HG03159 (cell line): ENCODE data around the gene EPN3.

Experiments
- ATAC-seq: cut with Tn5 transposase; IDR thresholded peaks from one replicate; pipeline ENCODE4 v1.9.1; 2021; ENCODE audit warnings: mild to moderate bottlenecking, moderate library complexity; ENCODE audit not compliant: unreplicated experiment

EPN3 gene

DNA sequence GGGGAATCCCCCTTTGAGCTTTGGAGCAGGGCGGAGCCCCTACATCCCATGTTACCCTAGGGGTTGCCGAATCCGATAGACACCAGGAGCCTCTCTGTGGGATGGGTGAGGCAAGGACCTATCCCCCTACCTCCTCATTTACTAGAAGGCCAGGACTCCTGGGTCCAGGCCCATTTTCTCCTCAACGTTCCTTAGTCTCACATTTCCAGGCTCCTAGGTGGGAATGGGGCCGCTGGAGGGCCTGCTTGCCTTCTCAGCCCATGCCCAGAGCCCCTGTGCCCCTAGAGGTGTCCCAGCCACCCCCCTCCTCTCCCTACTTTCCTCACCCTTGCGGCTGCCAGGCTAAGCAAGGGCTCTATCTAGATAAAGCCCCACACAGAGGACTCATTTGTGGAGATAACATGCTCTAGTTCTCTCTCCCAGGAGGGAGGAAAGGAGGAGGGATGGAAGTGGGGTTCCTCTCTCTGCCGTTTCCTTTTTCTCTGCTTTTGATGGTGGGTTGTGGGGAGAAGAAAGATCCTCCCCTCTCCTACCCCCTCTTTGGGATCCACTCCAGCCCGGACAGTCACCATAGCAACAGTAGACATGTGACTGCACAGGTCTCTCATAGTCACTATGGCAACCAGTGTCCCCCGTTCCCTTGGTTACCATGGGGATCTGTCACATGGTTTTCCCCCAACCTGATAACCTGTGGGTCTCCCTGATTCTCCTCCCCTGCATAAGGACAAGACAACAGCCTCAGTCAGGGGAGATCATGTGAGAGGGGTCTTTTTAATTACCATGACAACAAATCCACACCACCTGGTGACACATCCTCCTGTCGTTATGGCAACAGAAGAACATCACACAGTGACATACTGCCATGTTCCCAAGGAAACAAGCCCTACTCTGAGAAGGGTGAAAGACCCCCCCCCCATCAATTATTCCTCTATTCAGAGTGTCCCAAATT, 33.1 kb downstream of the EPN3 start:
- ATAC-seq: no peak

- ATAC-seq: no peak
Measured at GRCh38 chr17:50566886-50567285, 34.4 kb downstream of the EPN3 start.

- no peak for ATAC-seq
Measured at GRCh38 chr17:50568659-50569058, 36.1 kb downstream of the EPN3 start.

DNA sequence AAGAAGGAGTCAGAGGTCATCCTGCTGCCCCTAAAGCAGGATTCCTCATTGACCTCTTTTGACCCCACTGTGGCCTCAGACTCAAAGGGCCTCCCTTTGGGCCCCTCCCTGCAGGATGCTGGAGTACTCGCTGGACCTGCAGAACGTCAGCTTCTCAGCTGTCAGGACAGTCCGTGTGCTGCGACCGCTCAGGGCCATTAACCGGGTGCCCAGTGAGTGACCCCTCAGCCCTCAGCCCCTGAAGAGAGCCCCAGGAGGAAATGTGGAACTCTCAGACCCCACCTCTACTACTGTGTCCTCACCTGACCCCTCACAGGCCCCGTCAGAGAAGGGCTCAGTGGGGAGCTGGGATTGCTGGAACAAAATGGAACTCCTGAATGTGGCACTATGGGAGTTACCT, 37.1 kb downstream of the EPN3 start:
- no peak for ATAC-seq

- ATAC-seq: no peak
Measured at GRCh38 chr17:50570032-50570431, 37.5 kb downstream of the EPN3 start.

- no peak for ATAC-seq
Measured at GRCh38 chr17:50570528-50570927, 38.0 kb downstream of the EPN3 start.

DNA sequence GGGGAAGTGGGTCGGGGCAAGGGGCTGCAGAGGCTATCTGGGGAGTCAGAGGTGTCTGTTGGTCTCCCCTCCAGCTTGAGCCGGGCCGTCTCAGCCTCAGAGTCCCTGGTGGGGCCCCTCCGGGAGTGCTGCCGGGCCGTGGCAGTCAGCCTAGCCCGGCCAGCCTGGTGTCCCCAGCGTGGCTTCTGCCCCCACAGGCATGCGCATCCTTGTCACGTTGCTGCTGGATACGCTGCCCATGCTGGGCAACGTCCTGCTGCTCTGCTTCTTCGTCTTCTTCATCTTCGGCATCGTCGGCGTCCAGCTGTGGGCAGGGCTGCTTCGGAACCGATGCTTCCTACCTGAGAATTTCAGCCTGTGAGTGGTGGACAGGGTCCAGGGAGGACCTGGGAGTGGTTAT, 39.1 kb downstream of the EPN3 start:
- no peak for ATAC-seq

- ATAC-seq: no peak
Measured at GRCh38 chr17:50572541-50572940, 40.0 kb downstream of the EPN3 start.

GRCh38 chr17:50573866-50574611, 41.5 kb downstream of the EPN3 start:
- no peak for ATAC-seq

GRCh38 chr17:50575581-50576210, 43.2 kb downstream of the EPN3 start:
- no peak for ATAC-seq

DNA sequence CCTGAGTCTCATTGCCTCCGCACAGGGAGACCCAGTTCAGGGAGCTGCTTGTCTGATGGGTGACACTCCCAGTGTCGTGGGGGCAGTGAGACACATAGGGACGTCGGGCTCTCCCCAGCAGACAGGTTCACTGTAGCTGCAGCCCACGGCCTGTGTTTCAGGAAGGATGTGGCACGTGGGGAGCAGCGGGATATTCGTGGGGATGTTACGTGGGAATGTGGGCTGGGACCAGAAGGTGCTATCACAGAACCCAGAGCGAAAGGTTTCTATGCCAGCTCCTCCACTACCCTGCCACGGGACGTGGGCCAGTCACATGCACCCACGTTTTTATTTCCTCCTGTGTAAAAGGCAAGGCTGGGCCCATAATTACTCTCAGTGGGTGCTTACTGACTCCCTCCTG, 44.3 kb downstream of the EPN3 start:
- no peak for ATAC-seq

DNA sequence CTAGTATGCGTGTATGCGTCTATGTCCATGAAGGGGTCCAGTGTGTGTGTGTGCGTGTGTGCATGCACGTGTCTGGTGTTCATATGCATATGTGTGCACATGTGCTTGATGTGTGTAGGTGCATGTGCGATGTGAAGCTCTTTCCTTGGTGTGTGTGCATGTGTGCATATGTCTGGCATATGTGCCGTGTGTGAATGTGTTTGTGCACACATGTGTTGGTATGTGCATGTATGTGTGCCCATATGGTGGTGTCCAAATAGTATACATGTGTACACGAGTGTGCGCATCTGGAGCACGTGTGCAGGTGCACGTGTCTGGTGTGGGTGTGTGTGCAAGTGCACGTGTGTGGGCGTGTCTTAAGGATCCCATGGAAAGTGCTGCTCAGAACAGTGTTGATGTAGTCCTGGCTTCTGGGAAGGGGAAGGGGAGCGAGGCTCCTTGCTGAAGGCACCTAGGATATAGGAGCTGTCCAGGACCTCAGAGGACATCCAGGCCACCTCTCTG, 45.0 kb downstream of the EPN3 start:
- ATAC-seq: no peak

DNA sequence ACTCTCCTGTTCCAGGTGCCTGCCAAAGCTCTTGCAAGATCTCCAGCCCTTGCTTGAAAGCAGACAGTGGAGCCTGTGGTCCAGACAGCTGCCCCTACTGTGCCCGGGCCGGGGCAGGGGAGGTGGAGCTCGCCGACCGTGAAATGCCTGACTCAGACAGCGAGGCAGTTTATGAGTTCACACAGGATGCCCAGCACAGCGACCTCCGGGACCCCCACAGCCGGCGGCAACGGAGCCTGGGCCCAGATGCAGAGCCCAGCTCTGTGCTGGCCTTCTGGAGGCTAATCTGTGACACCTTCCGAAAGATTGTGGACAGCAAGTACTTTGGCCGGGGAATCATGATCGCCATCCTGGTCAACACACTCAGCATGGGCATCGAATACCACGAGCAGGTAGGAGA, 45.6 kb downstream of the EPN3 start:
- no peak for ATAC-seq

GRCh38 chr17:50579399-50579798, 46.9 kb downstream of the EPN3 start:
- no peak for ATAC-seq

GRCh38 chr17:50580646-50581045, 48.1 kb downstream of the EPN3 start:
- ATAC-seq: no peak

DNA sequence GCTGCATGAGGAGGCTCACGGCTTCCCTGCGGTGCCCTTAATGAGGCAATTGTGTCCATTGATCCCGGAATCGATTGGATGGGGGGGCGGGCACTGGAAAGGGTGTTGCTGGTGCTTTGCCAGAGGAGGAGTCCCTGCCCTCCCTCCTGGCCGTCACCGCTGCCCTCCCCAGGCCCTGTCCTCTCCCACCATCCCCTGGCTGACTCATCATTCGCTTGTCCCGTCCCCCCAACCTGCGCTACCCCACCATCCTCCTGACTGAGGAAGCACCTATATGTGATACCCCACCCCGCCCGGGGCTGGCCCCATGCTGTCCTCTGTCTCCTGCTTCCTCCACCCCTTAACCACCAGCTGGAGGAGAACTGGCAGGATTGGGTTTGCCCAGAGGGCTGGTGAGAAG, 48.8 kb downstream of the EPN3 start:
- ATAC-seq: no peak

DNA sequence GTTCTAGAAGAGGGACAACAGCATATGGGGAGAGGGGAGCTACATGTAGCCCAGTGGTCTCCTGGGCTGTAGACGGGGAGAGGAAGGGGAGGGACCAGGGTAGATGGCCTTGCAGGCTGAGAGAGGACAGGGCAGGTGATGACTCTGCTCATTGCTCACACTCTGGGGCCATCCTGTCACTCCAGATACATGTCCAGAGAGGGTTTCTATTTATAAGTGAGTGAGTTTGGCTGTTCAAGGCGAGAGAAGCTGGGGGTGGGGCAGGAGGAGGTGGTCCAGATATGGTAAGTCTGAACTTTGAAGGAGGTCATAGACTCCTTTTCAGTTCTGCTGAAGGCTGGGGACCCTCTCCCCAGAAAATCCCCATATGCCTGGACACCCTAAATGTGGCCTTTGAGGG, 50.2 kb downstream of the EPN3 start:
- no peak for ATAC-seq

GRCh38 chr17:50583641-50584040, 51.1 kb downstream of the EPN3 start:
- no peak for ATAC-seq

DNA sequence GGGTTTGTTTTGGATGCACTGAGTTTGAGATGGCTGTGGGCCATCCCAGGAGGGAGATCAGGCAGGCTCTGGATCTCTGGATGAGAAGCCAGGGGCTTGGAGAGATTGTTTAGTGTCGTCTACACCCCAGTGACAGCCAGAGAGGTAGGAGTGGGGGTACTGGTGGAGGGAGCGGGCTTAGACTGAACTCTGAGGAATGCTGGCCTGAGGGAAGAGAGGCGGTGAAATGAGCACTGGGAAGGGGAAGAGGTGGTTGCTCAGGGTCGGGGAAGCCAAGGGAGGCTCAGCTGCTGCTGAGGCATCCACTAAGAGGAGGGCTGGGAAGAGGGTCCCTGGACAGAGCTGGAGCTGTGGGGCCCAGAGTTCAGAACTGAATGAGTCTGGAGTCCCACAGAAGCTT, 51.6 kb downstream of the EPN3 start:
- no peak for ATAC-seq

DNA sequence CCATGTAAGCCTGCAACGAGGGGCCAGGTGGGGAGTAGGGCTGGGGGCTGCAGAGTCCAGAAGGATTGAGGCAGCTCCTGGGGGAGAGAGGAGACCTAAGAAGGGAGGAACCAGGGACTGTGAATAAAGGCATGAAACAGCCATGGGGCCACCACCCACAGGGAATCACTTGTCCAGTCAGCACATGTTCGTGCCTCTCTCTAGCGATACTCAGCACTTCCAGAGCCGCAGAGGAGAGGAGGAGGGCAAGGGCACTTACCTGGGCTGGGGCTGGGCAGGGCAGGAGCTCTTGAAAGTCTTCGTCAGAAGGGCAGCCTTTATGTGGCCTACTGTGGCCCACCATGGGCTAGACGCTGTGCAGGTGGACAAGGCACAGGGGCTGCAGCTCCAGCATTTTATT, 52.2 kb downstream of the EPN3 start:
- ATAC-seq: no peak

GRCh38 chr17:50585346-50585745, 52.8 kb downstream of the EPN3 start:
- ATAC-seq: no peak
